ENCODE data around the gene TMEM123.

The TMEM123 gene

GRCh38 chr11:102367364-102367763, 85.2 kb downstream of the TMEM123 start:
- TF ChIP-seq CTCF (IDR thresholded peaks at IDR 0.05) = peak; percentile 41; the same call in 1 of the 2 replicates

- TF ChIP-seq CTCF (IDR thresholded peaks at IDR 0.05) = no peak
These were observed 87.6 kb downstream of the TMEM123 start for GRCh38 chr11:102364991-102365390.

DNA sequence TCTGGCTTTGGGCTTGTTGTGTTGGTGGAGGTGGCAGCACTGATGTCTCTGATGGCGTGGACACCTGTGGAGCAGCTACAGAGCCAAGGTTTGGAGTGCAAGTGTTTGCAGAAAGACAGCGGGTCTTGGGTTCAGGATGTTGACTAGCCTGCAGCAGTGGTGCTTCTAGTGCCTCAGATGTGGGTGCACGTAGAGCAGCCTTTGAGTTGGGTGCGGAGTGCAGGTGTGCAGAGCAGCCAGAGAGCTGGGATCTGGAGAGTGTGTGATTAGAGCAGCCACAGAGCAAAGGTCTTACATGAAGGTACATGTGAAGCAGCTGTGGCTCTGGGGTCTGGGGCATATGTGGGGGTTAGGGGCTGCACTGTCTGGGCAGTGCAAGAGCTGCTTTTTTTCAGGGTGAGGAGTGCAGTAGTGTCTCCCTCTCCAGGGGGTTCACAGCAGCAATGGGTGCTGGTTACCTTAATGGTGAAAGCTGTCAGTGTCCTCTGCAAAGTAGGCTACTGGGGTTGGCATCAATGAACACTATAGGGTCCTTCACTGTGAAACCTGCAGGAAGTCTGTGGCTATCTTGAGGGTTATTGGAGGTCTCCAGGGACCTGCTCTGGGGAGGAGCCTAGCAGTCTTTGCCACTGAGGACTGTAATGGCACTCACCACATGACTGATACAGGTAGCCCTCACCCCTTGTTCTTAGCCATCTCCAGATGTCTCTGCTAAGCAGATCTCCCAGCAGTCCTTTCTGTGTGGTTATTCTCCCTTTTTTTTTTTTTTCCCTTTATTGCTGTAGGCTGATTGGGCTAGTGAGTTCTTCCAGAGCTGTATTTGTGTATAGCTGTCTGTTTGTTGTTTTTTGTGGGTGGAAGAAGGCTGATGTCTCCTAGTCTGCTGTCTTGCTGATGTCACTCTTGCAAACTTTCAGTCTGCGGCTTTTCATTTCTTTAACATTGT, 91.2 kb downstream of the TMEM123 start:
- no peak for TF ChIP-seq CTCF (IDR thresholded peaks at IDR 0.05)

- TF ChIP-seq CTCF (IDR thresholded peaks at IDR 0.05) = no peak
These were observed 91.9 kb downstream of the TMEM123 start for GRCh38 chr11:102360681-102361080.

GRCh38 chr11:102359372-102359771, 93.2 kb downstream of the TMEM123 start:
- no peak for TF ChIP-seq CTCF (IDR thresholded peaks at IDR 0.05)

GRCh38 chr11:102357116-102357515, 95.4 kb downstream of the TMEM123 start:
- no peak for TF ChIP-seq CTCF (IDR thresholded peaks at IDR 0.05)

DNA sequence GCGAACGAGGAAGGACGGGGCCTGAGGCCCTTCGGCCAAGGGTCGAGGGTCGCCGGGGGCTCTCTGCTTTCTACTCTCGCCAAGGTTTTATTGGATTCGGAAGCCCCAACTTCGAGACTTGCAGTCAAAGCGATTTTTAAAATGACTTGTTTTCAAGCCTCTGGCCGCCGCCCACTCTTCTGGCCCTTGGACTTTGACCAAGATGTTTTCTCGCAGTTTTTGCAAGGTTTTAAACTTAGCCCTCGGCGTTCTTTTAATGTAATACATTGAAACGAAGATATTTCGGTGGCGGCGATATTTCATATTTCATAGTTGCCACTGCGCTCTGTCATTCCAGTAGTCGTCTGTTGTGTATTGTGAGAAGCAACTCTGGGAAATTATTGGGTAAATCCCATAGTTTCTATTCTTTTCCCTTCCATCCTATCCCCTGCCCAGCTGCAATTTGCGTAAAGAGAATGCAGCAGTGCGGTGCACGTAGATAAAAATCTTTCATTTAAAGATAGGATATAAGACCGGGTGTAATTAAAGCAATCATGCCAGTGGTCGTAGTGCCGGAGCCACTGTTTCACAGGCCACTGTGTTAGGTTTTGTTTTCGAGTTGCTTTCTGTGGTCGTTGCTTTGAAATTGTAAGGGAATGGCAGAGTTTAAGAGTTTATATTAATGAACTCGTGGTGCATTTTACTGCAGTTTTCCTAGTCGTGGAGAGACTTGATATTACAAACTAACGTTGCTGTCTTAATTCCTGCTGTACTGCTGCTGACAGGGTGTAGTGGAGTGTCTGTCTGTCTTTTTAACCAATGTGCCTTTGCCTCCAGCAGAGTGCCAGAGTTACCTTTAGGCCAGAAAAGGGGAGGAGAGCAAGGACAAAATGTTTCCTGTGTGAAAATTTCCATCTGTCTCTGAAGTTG, 104.8 kb downstream of the TMEM123 start:
- no peak for TF ChIP-seq CTCF (IDR thresholded peaks at IDR 0.05)

Measured in LNCAP (cell line).